Erythroblast (primary cell): ENCODE results near the gene PPP1R14C.

Experiments used
- GATA1 ChIP-seq: IDR thresholded peaks from 2 replicates; pipeline ENCODE4 v1.6.1; 2011; ENCODE audit warnings: low read depth, mild to moderate bottlenecking, control low read depth, low read length, moderate library complexity
- POLR2A ChIP-seq: IDR thresholded peaks from 2 replicates; pipeline ENCODE4 v1.6.1; 2011; ENCODE audit warnings: mild to moderate bottlenecking, low read length

DNA sequence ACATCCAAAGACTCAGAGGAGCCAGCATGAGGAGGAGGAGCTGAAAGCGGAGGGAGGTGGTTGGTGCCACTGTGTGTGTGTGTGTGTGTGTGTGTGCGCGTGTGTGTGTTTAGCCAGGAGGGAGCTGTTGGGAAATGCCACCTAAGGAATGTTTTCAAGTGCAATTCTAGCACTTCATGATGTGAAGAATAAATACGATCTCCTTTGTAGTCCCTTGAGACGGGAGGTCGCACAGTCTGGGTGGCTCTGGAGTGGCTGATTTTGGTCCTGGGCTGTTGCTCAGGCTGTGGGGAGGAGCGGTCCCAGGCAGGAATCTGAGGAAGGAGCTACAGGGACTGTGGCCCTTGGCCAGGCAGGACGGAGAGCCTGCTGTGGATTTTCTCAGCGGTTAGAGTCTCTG, 93.7 kb downstream of the PPP1R14C start:
- TF ChIP-seq POLR2A (no peak), GATA1 (no peak)
